RWPE1 (cell line): ENCODE results near the gene MYMX.

Source experiments
- CTCF ChIA-PET: fragments of 350-600 bp; sonication (Branson Sonifier 250); formaldehyde crosslinking; extraction: SDS; loops from one replicate; lab custom pipeline; 2021; lab: Yijun Ruan, JAX
- POLR2A ChIA-PET: fragments of 400-600 bp; formaldehyde crosslinking; extraction: SDS; loops from one replicate; lab custom pipeline; 2020; ENCODE audit warnings: antibody characterized with exemption; ENCODE audit not compliant: low non-redundant PET; lab: Yijun Ruan, JAX
- DNase-seq: peaks from one replicate; pipeline ENCODE4 v3.0.0; 2012; ENCODE audit warnings: low spot score
- H3K27ac ChIP-seq: fragments of 450-650 bp; 2 replicates; pipeline ENCODE4 v1.5.1; 2017
- CTCF ChIP-seq: fragments of 450-650 bp; conservative IDR thresholded peaks from 2 replicates; pipeline ENCODE4 v1.5.1; 2017; ENCODE audit warnings: low read depth, mild to moderate bottlenecking

MYMX gene

DNA sequence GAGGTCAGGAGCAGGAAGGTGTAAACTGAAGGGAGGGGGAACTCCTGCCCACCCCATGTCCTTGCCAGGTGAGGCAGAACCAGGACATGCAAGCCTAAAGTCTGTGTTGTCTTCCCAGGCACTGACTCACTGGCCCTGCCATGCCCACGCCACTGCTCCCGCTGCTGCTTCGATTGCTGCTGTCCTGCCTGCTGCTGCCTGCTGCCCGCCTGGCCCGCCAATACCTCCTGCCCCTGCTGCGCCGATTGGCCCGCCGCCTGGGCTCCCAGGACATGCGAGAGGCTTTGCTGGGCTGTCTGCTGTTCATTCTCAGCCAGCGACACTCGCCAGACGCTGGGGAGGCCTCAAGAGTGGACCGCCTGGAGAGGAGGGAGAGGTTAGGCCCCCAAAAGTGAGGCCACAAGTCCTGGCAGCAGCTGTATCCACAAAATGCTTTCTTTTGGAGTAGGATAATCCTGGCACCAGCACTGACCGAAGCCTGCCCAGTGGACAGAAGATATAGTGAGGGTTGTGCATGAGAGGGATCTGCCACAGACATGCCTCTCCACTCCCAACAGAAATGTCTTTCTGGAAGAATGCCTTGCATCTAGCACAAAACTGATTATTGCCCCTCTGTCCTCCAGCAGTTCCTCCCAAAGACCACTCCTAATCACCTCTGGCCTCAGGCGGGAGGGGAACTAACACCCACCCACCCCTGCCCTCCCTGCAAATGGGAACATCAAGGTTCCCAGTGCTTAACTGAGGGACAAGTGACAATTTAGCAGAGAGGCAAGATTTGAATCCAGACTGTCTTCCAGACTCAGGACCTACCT is 812 bp downstream of the MYMX start:
- POLR2A ChIA-PET: no interaction called here
- DNase-seq: no peak
- no peak for TF ChIP-seq CTCF
- H3K27ac ChIP-seq: peak overlapping the region; percentile 76
- CTCF ChIA-PET: interaction anchor here (0.9 kb wide), 1 partner anchor 28 kb away, joined by 3 read pairs; no protein-coding TSS in a partner anchor

DNA sequence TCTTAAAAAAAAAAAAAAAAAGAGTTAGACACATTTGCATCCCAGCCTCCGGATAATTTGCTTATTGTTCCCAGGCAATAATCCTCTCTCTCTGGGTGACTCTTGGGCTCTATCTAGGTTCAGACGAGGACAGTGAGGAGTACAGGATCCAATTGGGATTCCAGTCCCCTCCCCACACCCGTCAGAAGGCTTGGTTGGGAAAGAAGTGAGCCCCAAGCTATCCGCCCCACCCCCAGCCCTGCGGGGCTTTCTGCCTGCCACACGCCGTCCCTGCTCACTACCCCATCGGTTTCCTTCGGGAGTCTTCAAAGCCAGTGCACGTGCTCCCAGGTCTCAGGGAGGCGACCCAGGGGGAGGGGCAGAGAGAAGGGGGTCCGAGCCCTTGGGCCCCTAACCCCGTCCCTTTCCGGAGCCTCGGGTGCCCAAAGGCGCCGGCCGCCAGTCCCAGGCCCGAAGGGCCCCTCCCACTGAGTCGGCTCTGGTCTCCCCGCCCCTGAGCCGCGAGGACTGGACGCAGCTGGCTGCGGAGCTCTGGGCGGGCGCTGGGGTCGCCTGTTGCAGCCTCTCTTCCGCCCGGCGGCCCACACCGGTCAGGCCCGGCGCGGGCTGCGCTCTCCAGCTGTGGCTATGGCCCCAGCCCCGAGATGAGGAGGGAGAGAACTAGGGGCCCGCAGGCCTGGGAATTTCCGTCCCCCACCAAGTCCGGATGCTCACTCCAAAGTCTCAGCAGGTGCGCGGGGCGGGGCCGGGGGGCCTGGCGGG is 2.5 kb downstream of the MYMX start:
- ChIA-PET CTCF (no interaction called here), POLR2A (no interaction called here)
- no peak for DNase-seq
- H3K27ac ChIP-seq: no peak overlapping the region; the same call in 1 of the 2 replicates
- TF ChIP-seq CTCF: no peak

- DNase-seq: no peak
- peak overlapping the region; percentile 86 for H3K27ac ChIP-seq
- no peak for TF ChIP-seq CTCF
- CTCF ChIA-PET: interaction anchor here (0.6 to 0.7 kb wide), 2 partner anchors 11 to 188 kb away, joined by 3 to 5 read pairs; no protein-coding TSS in a partner anchor
- POLR2A ChIA-PET: no interaction called here
These were observed 3.4 kb downstream of the MYMX start for GRCh38 chr6:44219815-44220784.

DNA sequence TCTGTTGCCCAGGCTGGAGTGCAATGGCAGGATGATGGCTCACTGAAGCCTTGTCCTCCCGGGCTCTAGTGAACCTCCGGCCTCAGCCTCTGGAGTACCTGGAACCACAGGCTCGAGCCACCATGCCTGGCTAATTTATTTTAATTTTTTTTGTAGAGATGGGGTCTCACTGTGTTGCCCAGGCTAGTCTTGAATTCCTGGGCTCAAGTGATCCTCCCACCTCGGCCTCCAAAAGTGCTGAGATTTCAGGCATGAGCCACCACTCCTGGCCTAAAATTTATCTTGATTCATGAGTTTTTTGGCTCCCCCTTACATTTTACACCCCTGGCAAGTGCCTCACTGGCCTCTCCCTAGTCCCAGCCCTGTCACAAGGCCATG is 4.2 kb downstream of the MYMX start:
- DNase-seq: no peak
- H3K27ac ChIP-seq: peak overlapping the region; percentile 86
- POLR2A ChIA-PET: interaction anchor here (1.4 kb wide), 1 partner anchor 20 kb away, joined by 6 read pairs; no protein-coding TSS in a partner anchor
- TF ChIP-seq CTCF: no peak
- CTCF ChIA-PET: interaction anchor here (0.6 to 1.7 kb wide), 10 partner anchors 8 to 125 kb away, joined by 3 to 7 read pairs (median 4); no protein-coding TSS in a partner anchor

- CTCF ChIA-PET: interaction anchor here (0.5 to 1.7 kb wide), 12 partner anchors 9 to 126 kb away, joined by 3 to 7 read pairs (median 4); no protein-coding TSS in a partner anchor
- peak; percentile 84 for DNase-seq
- POLR2A ChIA-PET: interaction anchor here (1.4 kb wide), 1 partner anchor 20 kb away, joined by 6 read pairs; no protein-coding TSS in a partner anchor
- H3K27ac ChIP-seq: peak overlapping the region; percentile 86
- peak; percentile 87 for TF ChIP-seq CTCF
These were observed 4.7 kb downstream of the MYMX start for GRCh38 chr6:44221291-44221960.
